HG02852 (cell line): ENCODE results near the gene PAIP2.
"Not testable (repeated sequence)": the region's sequence is repeated elsewhere in the genome, so short reads cannot be mapped to it uniquely, and the experiment has no call there.

Source experiments
- ATAC-seq: cut with Tn5 transposase; IDR thresholded peaks from one replicate; pipeline ENCODE4 v1.9.1; 2021; ENCODE audit warnings: mild to moderate bottlenecking, moderate library complexity; ENCODE audit not compliant: unreplicated experiment

PAIP2 gene

GRCh38 chr5:139314276-139314675 lies 27.4 kb upstream of the PAIP2 start:
- no peak for ATAC-seq

DNA sequence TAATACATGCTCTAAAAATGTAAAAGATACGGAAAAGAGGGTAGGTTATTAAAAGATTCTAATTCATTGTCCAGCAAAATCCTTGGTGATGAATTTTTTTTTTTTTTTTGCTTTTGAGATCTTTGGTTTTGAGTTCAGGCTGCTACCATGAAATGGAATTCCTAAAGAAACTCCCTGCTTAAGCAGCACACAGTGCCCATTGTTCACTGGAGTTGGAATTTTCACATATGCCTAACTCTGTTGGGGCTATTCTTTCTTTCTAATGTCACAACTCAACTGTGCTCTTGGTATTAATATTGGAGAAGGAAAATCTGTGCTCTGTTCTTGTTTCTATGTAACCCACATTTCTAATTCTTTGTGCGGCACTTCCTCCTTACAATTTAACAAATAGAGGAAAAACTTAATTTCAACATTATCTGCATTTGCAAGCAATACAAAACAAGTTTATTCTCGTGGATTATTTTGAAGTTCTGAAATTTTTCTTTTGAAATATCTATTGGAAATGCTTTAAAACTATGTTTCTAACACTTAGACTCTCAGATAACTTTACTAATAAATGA lies 26.5 kb upstream of the PAIP2 start:
- no peak for ATAC-seq

- no peak for ATAC-seq
Observed at GRCh38 chr5:139335811-139336210, 5.8 kb upstream of the PAIP2 start.

DNA sequence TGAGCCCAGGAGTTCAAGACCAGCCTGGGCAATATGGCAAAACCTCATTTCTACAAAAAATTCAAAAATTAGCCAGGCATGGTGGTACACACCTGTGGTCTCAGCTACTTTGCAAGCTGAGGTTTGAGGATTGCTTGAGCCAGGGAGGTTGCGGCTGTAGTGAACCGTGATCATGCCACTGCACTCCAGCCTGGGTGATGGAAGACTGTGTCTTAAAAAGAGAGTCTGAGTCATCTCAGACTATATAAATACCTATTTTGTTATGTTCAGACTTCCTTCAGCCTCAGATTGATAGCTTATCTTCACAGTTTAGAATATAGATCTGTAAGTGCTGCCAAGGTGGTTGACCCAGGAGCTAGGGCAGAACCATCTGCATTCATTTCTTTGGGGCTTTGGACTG lies 1.6 kb upstream of the PAIP2 start:
- ATAC-seq, result no peak

- ATAC-seq, result no peak
Observed at GRCh38 chr5:139341187-139341688, 416 bp upstream of the PAIP2 start.

DNA sequence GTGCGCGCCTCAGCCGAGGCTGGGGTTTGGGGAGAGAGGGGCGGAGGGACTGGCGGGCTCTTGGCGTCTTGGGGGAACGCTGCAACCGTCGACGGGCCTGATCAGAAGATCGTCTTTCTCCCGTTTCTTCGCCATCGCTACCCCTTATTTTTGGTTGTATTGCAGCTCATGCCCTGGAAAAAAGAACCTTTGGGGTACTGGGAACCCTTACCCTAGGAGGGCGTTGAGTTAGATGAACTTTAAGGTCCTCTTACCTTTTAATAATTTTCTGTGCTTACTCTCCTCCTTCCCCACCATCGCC lies 719 bp downstream of the PAIP2 start:
- ATAC-seq, result peak; percentile 54

GRCh38 chr5:139343476-139343875 lies 1.8 kb downstream of the PAIP2 start:
- no peak for ATAC-seq

GRCh38 chr5:139344177-139344576 lies 2.5 kb downstream of the PAIP2 start:
- ATAC-seq, result no peak

DNA sequence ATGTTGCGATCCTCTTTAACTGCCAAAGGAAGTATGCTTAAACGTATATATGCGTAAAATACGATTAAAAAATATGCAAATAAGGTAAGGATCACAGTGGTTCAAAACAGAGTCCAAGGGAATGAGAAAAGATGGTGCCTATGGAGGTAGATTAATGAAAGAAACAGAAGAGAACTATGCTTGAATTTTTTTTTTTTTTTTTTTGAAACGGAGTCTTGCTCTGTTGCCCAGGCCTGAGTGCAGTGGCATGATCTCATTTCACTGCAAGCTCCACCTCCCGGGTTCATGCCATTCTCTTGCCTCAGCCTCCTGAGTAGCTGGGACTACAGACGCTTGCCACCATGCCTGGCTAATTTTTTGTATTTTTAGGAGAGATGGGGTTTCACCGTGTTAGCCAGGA lies 3.8 kb downstream of the PAIP2 start:
- ATAC-seq, result not testable (repeated sequence)

GRCh38 chr5:139347863-139348262 lies 6.2 kb downstream of the PAIP2 start:
- not testable (repeated sequence) for ATAC-seq

GRCh38 chr5:139354186-139354585 lies 12.5 kb downstream of the PAIP2 start:
- ATAC-seq, result no peak

GRCh38 chr5:139355900-139356299 lies 14.2 kb downstream of the PAIP2 start:
- not testable (repeated sequence) for ATAC-seq

- ATAC-seq, result no peak
Observed at GRCh38 chr5:139358064-139358463, 16.4 kb downstream of the PAIP2 start.

- ATAC-seq, result no peak
Observed at GRCh38 chr5:139360384-139360783, 18.7 kb downstream of the PAIP2 start.

DNA sequence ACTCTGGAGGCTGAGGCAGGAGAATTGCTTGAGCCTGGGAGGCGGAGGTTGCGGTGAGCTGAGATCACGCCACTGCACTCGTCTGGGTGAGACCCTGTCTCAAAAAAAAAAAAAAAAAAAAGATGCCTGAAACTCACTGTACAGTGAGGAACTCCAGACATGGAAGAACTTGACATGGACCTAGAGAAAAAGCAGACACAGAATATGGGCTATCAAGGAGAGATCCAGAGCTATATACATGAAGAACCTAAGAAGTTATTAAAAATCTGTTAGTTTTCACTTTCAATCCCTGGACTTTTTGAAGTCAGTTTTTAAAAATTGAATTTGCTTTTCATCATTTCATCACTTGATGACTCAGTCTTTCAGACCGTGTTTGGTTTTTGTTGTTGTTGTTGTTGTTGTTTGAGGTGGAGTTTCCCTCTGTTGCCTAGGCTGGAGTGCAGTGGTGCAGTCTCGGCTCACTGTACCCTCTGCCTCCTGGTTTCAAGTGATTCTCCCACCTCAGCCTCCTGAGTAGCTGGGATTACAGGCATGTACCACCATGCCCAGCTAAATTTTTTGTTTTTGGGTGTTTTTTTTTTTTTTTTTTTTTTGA lies 20.3 kb downstream of the PAIP2 start:
- ATAC-seq, result no peak

DNA sequence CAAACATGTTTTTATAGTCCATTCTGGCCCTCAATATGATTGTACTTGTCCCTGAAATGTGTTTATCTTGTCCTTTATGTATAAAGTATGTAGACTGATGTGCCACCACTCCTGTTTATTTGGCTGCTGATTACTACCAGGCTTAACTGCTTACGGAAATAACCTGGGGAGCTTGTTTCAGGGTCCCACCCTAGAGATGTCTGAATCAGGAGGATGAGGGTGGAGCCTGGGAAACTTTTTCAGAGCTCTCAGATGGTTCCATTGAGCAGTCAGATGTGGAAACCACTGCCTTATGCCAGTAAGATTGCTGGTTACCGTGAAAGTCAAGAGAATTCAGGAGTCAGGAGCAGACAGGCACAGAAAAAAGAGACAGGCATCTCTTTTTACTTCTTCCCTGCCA lies 22.3 kb downstream of the PAIP2 start:
- no peak for ATAC-seq

DNA sequence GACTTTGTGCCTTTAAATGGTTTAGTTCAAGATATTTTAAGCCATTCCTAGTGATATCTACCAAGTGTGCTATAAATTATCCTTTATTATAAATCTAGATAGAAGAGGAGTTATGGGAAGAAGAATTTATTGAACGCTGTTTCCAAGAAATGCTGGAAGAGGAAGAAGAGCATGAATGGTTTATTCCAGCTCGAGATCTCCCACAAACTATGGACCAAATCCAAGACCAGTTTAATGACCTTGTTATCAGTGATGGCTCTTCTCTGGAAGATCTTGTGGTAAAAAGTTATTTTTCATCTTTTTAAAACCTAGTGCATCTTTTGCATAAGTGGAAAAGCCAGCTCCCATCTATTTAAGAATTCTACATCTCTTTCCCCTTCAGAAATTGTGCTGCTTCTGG lies 22.8 kb downstream of the PAIP2 start:
- no peak for ATAC-seq

- no peak for ATAC-seq
Observed at GRCh38 chr5:139368613-139369012, 27.0 kb downstream of the PAIP2 start.

- no peak for ATAC-seq
Observed at GRCh38 chr5:139369181-139369580, 27.5 kb downstream of the PAIP2 start.

- no peak for ATAC-seq
Observed at GRCh38 chr5:139371482-139372435, 30.1 kb downstream of the PAIP2 start.

DNA sequence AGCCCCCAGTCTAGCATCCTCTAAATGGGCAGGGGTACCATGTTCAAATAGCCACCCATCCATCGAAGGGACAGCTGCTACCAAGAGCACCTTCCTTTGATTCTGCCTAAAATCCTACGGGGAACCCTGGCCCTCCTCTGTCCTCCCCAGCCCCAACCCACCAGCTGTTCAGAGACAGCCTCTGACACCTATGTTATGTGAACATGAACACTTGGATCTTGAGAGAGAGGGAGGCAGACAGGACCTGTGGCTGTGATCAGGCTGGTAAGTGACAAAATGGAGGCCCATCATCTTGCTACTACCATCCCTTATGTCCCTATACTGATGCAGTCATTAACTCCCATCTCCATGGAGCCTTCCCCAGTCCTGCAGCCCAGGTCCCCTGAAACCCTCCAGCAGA lies 33.3 kb downstream of the PAIP2 start:
- no peak for ATAC-seq

DNA sequence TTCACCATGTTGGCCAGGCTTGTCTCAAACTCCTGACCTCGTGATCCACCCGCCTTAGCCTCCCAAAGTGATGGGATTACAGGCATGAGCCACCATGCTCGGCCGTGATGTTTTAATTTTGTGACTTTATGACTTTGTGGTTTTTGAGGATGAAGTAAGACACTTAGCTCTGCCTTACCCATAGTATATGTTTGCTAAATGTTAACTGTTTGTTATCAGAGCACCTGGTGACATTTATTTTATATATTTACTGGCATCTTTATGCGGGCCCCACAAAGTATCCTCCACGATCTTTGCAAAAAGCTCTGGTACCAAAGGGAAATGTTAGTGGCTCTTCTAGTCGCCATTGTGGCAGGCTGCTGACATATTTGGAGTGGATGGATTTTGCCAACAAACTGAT lies 34.7 kb downstream of the PAIP2 start:
- no peak for ATAC-seq
